Neural cell (in vitro differentiated cells): ENCODE data around the gene CHKA. TPM values are rescaled to one million over a fixed set of nuclear protein-coding genes. Genes with fewer than 3 reads are reported as not detected.

Experiments used
- H2AFZ ChIP-seq: fragments of 200-600, 300-800 bp; sonication (generic), shearing (Covaris generic); 2 replicates; pipeline ENCODE4 v1.6.0; 2014; ENCODE audit warnings: low read depth, mild to moderate bottlenecking, antibody characterized with exemption, low read length, moderate library complexity
- H3F3A ChIP-seq: fragments of 200-600 bp; shearing (Covaris generic); 2 replicates; pipeline ENCODE4 v1.6.1; 2016; ENCODE audit warnings: mild to moderate bottlenecking, moderate library complexity, mixed read lengths, antibody characterized with exemption, low read length; ENCODE audit not compliant: insufficient read depth, poor library complexity, severe bottlenecking
- H3K27ac ChIP-seq: fragments of 200-600, 300-800 bp; sonication (generic), shearing (Covaris generic); 2 replicates; pipeline ENCODE4 v1.5.1; 2014; ENCODE audit warnings: mild to moderate bottlenecking, low read length, moderate library complexity
- H3K27me3 ChIP-seq: fragments of 300-800, 200-600 bp; sonication (generic), shearing (Covaris generic); 2 replicates; pipeline ENCODE4 v1.6.0; 2014; ENCODE audit warnings: mild to moderate bottlenecking, low read depth, low read length, moderate library complexity; ENCODE audit not compliant: insufficient read depth
- H3K36me3 ChIP-seq: fragments of 300-800, 200-600 bp; sonication (generic), shearing (Covaris generic); 2 replicates; pipeline ENCODE4 v1.5.1; 2014; ENCODE audit warnings: mild to moderate bottlenecking, antibody characterized with exemption, low read length, moderate library complexity; ENCODE audit not compliant: insufficient read depth
- H3K4me2 ChIP-seq: fragments of 300-800, 200-600 bp; sonication (generic), shearing (Covaris generic); 2 replicates; pipeline ENCODE4 v1.6.0; 2014; ENCODE audit warnings: mild to moderate bottlenecking, low read length
- H3K4me3 ChIP-seq: fragments of 300-800, 200-600 bp; sonication (generic), shearing (Covaris generic); 2 replicates; pipeline ENCODE4 v1.5.1; 2014; ENCODE audit warnings: mild to moderate bottlenecking, low read length, moderate library complexity
- H3K79me2 ChIP-seq: fragments of 200-600 bp; shearing (Covaris generic); replicated peaks from 2 replicates; pipeline ENCODE4 v1.6.0; 2014; ENCODE audit warnings: mild to moderate bottlenecking, low read length, moderate library complexity; ENCODE audit not compliant: insufficient read depth
- H3K9ac ChIP-seq: fragments of 300-800, 200-600 bp; sonication (generic), shearing (Covaris generic); 2 replicates; pipeline ENCODE4 v1.6.1; 2016; ENCODE audit warnings: mild to moderate bottlenecking, low read length, mixed read lengths
- H3K9me2 ChIP-seq: fragments of 200-600 bp; shearing (Covaris generic); 2 replicates; pipeline ENCODE4 v1.6.1; 2016; ENCODE audit warnings: mild to moderate bottlenecking, low read length, mixed read lengths; ENCODE audit not compliant: insufficient read depth
- H3K9me3 ChIP-seq: fragments of 200-600, 300-800 bp; sonication (generic), shearing (Covaris generic); 2 replicates; pipeline ENCODE4 v1.6.1; 2016; ENCODE audit warnings: mild to moderate bottlenecking, mixed run types, low read length, moderate library complexity, mixed read lengths
- H4K20me1 ChIP-seq: fragments of 200-600 bp; shearing (Covaris generic); 2 replicates; pipeline ENCODE4 v1.6.1; 2016; ENCODE audit warnings: mild to moderate bottlenecking, mixed run types; ENCODE audit not compliant: insufficient read depth
- CTCF ChIP-seq: fragments of 450-650 bp; IDR thresholded peaks from 2 replicates; pipeline ENCODE4 v1.5.1; 2014; ENCODE audit warnings: antibody characterized with exemption, mild to moderate bottlenecking, moderate library complexity; ENCODE audit not compliant: poor library complexity, severe bottlenecking
- EP300 ChIP-seq: fragments of 450-650 bp; conservative IDR thresholded peaks from 2 replicates; pipeline ENCODE4 v1.6.1; 2014; ENCODE audit warnings: antibody characterized with exemption, mild to moderate bottlenecking, moderate library complexity; ENCODE audit not compliant: poor library complexity, severe bottlenecking
- EZH2 ChIP-seq: fragments of 200-600, 300-800 bp; shearing (Covaris generic), sonication (generic); IDR thresholded peaks from 2 replicates; pipeline ENCODE4 v1.6.1; 2014; ENCODE audit warnings: antibody characterized with exemption, low read length, borderline replicate concordance, mild to moderate bottlenecking; ENCODE audit not compliant: insufficient read depth, poor library complexity, severe bottlenecking
- MXI1 ChIP-seq: fragments of 450-650 bp; conservative IDR thresholded peaks from 2 replicates; pipeline ENCODE4 v1.6.1; 2014; ENCODE audit warnings: antibody characterized with exemption, mild to moderate bottlenecking; ENCODE audit not compliant: poor library complexity, severe bottlenecking
- POLR2AphosphoS5 ChIP-seq: IDR thresholded peaks from 2 replicates; pipeline ENCODE4 v1.6.1; 2012
- RAD21 ChIP-seq: fragments of 450-650 bp; conservative IDR thresholded peaks from 2 replicates; pipeline ENCODE4 v1.6.1; 2014; ENCODE audit warnings: antibody characterized with exemption, mild to moderate bottlenecking, moderate library complexity
- SMC3 ChIP-seq: fragments of 450-650 bp; conservative IDR thresholded peaks from 2 replicates; pipeline ENCODE4 v1.6.1; 2014; ENCODE audit warnings: antibody characterized with exemption, mild to moderate bottlenecking, moderate library complexity; ENCODE audit not compliant: poor library complexity
- TAF1 ChIP-seq: IDR thresholded peaks from 2 replicates; pipeline ENCODE4 v1.6.1; 2012; ENCODE audit warnings: low read depth
- polyA plus RNA-seq: library from polyadenylated mRNA; depleted of rRNA; stranded (reverse); fragments of >200 nt; gene quantifications from 2 replicates; pipeline ENCODE4 v1.2.3, GENCODE V29; 2014
- TF ChIP-seq, protein P1 (sequence below): IDR thresholded peaks from 2 replicates; pipeline ENCODE4 v1.6.1; 2012; ENCODE audit warnings: borderline replicate concordance

CHKA gene
- polyA plus RNA-seq, 1 donor from 2014 or later = 90.0 TPM

GRCh38 chr11:68067991-68068390, 53.2 kb downstream of the CHKA start:
- H3F3A ChIP-seq = no peaks in the 10 kb centered on the region
- peaks cover 7% of the 10 kb centered on the region for H3K36me3 ChIP-seq

GRCh38 chr11:68066742-68067141, 54.4 kb downstream of the CHKA start:
- H3K4me2 ChIP-seq = no peak overlapping the region
- H3K79me2 ChIP-seq = no peaks in the 10 kb centered on the region
- no peaks in the 10 kb centered on the region for H3F3A ChIP-seq
- no peak overlapping the region for H3K4me3 ChIP-seq
- H2AFZ ChIP-seq = no peak overlapping the region
- H3K9me2 ChIP-seq = no peaks in the 10 kb centered on the region
- no peak overlapping the region for H3K27ac ChIP-seq
- no peaks in the 10 kb centered on the region for H3K9me3 ChIP-seq
- no peaks in the 10 kb centered on the region for H3K27me3 ChIP-seq
- no peak overlapping the region for H3K9ac ChIP-seq
- TF ChIP-seq, protein P1, sequence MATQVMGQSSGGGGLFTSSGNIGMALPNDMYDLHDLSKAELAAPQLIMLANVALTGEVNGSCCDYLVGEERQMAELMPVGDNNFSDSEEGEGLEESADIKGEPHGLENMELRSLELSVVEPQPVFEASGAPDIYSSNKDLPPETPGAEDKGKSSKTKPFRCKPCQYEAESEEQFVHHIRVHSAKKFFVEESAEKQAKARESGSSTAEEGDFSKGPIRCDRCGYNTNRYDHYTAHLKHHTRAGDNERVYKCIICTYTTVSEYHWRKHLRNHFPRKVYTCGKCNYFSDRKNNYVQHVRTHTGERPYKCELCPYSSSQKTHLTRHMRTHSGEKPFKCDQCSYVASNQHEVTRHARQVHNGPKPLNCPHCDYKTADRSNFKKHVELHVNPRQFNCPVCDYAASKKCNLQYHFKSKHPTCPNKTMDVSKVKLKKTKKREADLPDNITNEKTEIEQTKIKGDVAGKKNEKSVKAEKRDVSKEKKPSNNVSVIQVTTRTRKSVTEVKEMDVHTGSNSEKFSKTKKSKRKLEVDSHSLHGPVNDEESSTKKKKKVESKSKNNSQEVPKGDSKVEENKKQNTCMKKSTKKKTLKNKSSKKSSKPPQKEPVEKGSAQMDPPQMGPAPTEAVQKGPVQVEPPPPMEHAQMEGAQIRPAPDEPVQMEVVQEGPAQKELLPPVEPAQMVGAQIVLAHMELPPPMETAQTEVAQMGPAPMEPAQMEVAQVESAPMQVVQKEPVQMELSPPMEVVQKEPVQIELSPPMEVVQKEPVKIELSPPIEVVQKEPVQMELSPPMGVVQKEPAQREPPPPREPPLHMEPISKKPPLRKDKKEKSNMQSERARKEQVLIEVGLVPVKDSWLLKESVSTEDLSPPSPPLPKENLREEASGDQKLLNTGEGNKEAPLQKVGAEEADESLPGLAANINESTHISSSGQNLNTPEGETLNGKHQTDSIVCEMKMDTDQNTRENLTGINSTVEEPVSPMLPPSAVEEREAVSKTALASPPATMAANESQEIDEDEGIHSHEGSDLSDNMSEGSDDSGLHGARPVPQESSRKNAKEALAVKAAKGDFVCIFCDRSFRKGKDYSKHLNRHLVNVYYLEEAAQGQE = no peak
- TF ChIP-seq CTCF = no peak
- TF ChIP-seq EP300 = no peak
- TF ChIP-seq RAD21 = no peak
- no peak for TF ChIP-seq TAF1
- TF ChIP-seq EZH2 = no peak
- TF ChIP-seq MXI1 = no peak
- no peak for TF ChIP-seq SMC3
- TF ChIP-seq POLR2AphosphoS5 = no peak
- peaks cover 7% of the 10 kb centered on the region for H3K36me3 ChIP-seq
- no peaks in the 10 kb centered on the region for H4K20me1 ChIP-seq

More at GRCh38 chr11:68067991-68068390, 53.2 kb downstream of the CHKA start:
- H3K9me2 ChIP-seq = no peaks in the 10 kb centered on the region
- H3K4me2 ChIP-seq = no peak overlapping the region
- H3K79me2 ChIP-seq = no peaks in the 10 kb centered on the region
- no peaks in the 10 kb centered on the region for H4K20me1 ChIP-seq
- no peaks in the 10 kb centered on the region for H3K27me3 ChIP-seq
- H3K9me3 ChIP-seq = no peaks in the 10 kb centered on the region
- TF ChIP-seq EZH2 = no peak
- no peak for TF ChIP-seq SMC3
- no peak for TF ChIP-seq TAF1
- no peak for TF ChIP-seq MXI1
- TF ChIP-seq RAD21 = no peak
- no peak for TF ChIP-seq POLR2AphosphoS5
- TF ChIP-seq EP300 = no peak
- TF ChIP-seq CTCF = no peak
- TF ChIP-seq, protein P1 = no peak
- H3K27ac ChIP-seq = no peak overlapping the region
- no peak overlapping the region for H3K4me3 ChIP-seq
- no peak overlapping the region for H3K9ac ChIP-seq
- H2AFZ ChIP-seq = no peak overlapping the region
